ENCODE results near the gene TEKT4.
"Not testable (repeated sequence)": the region's sequence is repeated elsewhere in the genome, so short reads cannot be mapped to it uniquely, and the experiment has no call there.

- TF ChIP-seq CTCF (conservative IDR thresholded peaks at IDR 0.05 in 1 of 2, IDR thresholded peaks at IDR 0.05 in 1 of 2; ENCODE audit: extremely low read depth in 1 of 2, insufficient read depth in 1 of 2, low read depth in 1 of 2, low read length in 2 of 2); EZH2 (IDR thresholded peaks at IDR 0.05; ENCODE audit: borderline replicate concordance, low read length): not testable (repeated sequence)
Measured at GRCh38 chr2:94862903-94863302, 8.3 kb upstream of the TEKT4 start.

Measured in mammary epithelial cell (primary cell).